CD4-positive, alpha-beta T cell treated with Interleukin-17A for 1 hour (primary cell): ENCODE data around the gene HOXC5.

Source experiments
- DNase-seq: peaks from one replicate; pipeline ENCODE4 v3.0.0-alpha.2; 2020

Gene HOXC5

GRCh38 chr12:54021432-54022013 is 11.3 kb upstream of the HOXC5 start:
- DNase-seq = no peak

- DNase-seq = no peak
These were observed 9.6 kb upstream of the HOXC5 start for GRCh38 chr12:54022960-54023884.

GRCh38 chr12:54024127-54024526 is 8.7 kb upstream of the HOXC5 start:
- DNase-seq = no peak

GRCh38 chr12:54024581-54025305 is 8.1 kb upstream of the HOXC5 start:
- no peak for DNase-seq

GRCh38 chr12:54025499-54026405 is 7.1 kb upstream of the HOXC5 start:
- no peak for DNase-seq

- DNase-seq = no peak
These were observed 6.0 kb upstream of the HOXC5 start for GRCh38 chr12:54026640-54027441.

GRCh38 chr12:54027442-54027786 is 5.4 kb upstream of the HOXC5 start:
- DNase-seq = no peak

GRCh38 chr12:54028314-54029201 is 4.3 kb upstream of the HOXC5 start, which contains the start of gene HOXC6:
HOXC6 (plus strand) TSS chr12:54028440; CDS start chr12:54028522, 82 bp downstream.
- no peak for DNase-seq

GRCh38 chr12:54029529-54030441 is 3.1 kb upstream of the HOXC5 start:
- no peak for DNase-seq

GRCh38 chr12:54030442-54030801 is 2.4 kb upstream of the HOXC5 start:
- DNase-seq = no peak

GRCh38 chr12:54030889-54031471 is 1.9 kb upstream of the HOXC5 start:
- DNase-seq = no peak

- DNase-seq = no peak
These were observed 1.4 kb upstream of the HOXC5 start for GRCh38 chr12:54031480-54031879.

GRCh38 chr12:54032086-54032619 is 697 bp upstream of the HOXC5 start:
- no peak for DNase-seq

- DNase-seq = no peak
These were observed 493 bp downstream of the HOXC5 start for GRCh38 chr12:54033106-54033979.

- no peak for DNase-seq
These were observed 1.3 kb downstream of the HOXC5 start for GRCh38 chr12:54033980-54034784.

GRCh38 chr12:54034785-54035310 is 2.0 kb downstream of the HOXC5 start:
- no peak for DNase-seq
